Measurements from ENCODE around the gene BUD23. TPM values are rescaled to one million over a fixed set of nuclear protein-coding genes. Genes with fewer than 3 reads are reported as not detected.

The BUD23 gene
- total RNA-seq, 1 experiment from 2014 or later: 142 TPM

DNA sequence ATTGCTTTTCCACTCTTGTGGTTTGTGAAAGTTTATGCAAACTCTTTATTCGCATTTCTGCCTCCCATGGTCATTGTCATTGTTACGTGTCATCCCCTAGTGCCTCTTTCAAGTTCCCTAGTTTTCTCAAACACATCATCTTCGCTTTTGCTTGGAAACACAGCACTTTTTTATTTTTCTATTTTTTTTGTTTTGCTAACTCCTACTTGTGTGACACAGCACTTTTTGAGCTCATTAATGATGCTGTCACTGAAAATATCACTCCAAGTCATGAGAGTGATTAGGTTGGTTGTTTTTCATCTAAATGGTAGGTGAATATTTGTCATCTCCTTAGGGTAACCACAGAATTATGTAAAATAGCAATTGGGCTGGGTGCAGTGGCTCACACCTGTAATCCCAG, 44.6 kb downstream of the BUD23 start:
- in situ Hi-C loops (cut with HindIII; ENCODE audit: low pct_unique_long_range_greater_than_20kb, low sequenced_read_pairs): no loop called here
- no peak for DNase-seq (ENCODE audit: low read depth, low spot score)

DNA sequence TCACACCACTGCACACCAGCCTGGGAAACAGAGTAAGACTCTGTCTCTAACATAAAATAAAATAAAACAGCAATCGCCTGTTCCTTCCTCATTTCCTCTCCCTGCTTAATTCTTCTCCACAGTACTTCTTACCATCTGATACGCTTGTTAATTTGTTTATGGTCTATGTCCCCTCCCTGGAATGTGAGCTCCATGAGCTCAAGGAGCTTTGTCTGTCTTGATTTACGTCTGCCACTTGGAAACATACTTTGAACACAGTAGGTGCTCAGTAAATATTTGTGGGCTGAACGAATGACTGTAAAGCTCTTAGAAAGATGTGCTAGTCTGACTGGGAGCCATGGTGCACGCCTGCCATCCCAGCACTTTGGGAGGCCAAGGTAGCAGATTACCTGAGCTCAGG, 45.2 kb downstream of the BUD23 start:
- DNase-seq (ENCODE audit: low read depth, low spot score): no peak
- in situ Hi-C loops (cut with HindIII; ENCODE audit: low pct_unique_long_range_greater_than_20kb, low sequenced_read_pairs): no loop called here

DNA sequence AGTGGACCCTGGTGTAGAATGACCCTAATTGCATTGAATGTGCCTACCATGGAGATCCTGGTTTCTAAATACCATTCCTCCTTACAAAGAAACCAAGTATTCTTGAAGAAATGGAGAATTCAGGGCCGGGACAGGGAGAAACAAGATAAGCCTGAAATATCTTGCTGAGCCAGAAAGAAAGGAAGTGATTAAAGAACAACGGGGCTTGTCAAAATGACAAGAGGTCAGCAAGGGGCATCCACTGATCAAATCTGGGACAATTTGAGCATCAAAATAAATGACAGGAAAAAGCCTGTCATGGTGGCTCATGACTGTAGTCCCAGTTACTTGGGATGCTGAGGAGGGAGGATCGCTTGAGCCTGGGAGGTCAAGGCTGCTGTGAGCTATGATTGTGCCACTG, 47.1 kb downstream of the BUD23 start:
- in situ Hi-C loops (cut with HindIII; ENCODE audit: low pct_unique_long_range_greater_than_20kb, low sequenced_read_pairs): no loop called here
- DNase-seq (ENCODE audit: low read depth, low spot score): no peak

DNA sequence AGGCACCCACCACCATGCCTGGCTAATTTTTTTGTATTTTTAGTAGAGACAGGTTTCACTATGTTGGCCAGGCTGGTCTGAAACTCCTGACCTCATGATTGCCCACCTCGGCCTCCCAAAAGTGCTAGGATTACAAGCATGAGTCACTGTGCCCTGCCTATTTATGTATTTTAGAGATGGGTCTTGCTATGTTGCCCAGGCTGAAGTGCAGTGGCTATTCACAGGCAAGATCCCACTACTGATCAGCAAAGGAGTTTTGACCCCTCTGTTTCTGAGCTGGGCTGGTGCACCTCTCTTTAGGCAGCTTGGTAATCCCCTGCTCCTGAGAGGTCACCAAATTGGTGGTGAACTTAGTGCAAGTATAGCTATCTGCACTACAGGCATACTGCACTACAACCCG, 49.0 kb downstream of the BUD23 start:
- no peak for DNase-seq (ENCODE audit: low read depth, low spot score)
- in situ Hi-C loops (cut with HindIII; ENCODE audit: low pct_unique_long_range_greater_than_20kb, low sequenced_read_pairs): no loop called here

DNA sequence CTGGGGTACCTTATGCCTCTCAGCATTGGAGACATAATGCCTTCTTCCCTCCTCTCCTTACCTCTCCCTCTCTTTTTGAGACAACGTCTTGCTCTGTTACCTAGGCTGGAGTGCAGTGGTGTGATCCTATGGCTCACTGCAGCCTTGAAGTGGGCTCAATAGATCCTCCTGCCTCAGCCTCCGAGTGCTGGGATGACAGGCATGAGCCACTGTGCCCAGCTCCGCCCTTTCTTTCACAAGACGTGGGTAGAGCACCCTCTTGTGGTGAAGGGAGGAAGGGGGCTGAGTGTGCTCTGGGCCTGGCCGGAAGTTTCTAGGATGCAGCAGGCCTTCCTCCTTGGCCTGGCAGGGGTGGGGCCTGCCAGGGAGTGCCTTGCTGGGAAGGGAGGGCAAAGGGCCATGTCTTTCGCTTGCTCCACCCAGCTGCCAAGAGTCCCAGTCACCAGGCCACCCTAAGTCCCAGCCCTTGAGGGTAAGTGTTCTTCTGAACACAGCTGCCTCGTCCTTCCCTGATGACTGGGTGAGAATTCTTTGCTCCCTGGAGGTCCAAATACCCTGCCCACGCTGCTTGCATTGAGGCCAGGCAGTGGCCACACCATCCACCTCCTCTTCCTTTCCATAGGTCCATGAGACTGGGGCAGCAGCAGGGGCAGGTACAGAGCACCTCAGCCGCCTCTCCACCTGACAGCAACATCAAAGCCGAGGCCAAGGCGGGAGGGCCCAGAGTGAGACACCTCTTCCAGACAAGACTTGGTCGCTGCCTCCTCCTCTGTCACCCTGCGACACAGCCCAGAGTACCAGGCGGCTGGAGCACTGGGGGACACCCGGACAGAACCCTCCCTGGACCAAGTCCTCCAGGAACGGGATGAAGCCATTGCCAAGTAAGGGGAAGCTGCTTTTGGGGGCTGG, 51.5 kb downstream of the BUD23 start:
- in situ Hi-C loops (cut with HindIII; ENCODE audit: low pct_unique_long_range_greater_than_20kb, low sequenced_read_pairs): no loop called here
- DNase-seq (ENCODE audit: low read depth, low spot score): peak; percentile 98

DNA sequence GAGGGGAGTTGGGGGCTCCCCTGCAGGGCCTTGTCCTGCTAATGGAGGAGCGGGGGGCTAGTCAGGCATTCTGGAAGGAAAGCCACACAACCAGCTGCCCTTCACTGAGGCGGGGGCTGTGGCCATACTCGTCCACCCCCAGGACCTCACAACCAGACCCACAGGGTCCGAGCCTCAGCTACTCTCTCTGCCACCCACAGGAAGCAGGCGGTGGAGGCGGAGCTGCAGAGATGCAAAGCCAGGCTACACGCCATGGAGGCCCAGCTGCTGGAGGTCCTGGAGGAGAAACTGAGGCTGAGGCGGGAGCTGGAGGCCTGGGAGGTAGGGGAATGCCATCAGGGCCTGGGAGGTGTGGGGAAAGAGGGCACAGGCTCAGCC, 52.1 kb downstream of the BUD23 start:
- in situ Hi-C loops (cut with HindIII; ENCODE audit: low pct_unique_long_range_greater_than_20kb, low sequenced_read_pairs): no loop called here
- no peak for DNase-seq (ENCODE audit: low read depth, low spot score)

DNA sequence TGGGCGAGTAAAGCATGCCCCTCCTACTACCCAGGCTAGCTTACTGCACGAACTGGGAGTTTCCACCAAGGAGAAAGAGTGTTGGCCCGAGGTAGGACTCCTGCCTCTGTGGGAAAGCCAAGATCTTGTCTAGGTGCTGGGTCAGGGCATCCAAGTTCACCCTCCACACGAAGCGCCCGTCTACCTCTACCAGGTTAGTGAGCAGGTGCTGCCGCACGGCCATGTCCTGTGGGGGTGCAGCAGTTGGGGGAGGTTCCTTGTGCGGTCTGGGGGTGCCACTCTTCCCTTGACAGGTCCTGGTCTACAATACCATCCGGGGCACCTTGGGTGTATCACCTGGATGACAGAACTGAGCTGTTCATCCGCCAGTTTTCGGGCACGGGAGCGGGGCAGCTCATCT, 53.5 kb downstream of the BUD23 start:
- in situ Hi-C loops (cut with HindIII; ENCODE audit: low pct_unique_long_range_greater_than_20kb, low sequenced_read_pairs): no loop called here
- no peak for DNase-seq (ENCODE audit: low read depth, low spot score)

DNA sequence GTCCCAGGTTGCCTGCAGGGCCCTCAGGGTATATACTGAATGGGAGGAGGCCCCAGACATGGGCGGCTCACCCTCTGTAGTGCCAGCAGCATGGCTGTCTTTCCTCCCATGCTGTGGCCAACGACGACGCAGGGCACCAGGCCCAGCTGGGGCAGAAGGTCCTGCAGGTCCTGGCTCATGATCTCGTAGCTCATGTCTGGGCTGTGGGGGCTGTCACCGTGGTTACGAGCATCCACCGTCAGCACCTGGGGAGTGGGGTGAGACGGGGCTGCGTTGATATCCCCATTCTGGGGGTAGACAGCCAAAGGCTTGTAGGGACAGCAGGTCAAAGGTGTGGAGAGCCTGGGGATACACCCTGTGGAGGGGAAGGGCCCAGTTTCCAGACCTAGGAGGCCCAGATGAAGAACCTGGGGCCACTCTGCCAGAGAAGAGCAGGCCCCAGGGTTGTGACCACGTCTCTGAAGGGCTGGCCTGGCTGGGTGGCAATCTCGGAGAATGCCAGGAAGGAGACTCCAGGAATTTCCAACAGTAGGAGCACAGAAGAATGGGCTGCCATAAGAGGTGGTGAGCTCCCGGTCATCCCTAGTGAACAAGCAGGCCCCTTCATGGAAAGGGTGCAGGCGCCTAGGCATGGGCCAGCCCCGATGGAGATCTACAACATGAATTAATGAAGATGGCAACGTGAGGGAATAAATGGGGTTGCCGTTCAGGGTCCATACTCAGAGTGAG, 54.3 kb downstream of the BUD23 start:
- in situ Hi-C loops (cut with HindIII; ENCODE audit: low pct_unique_long_range_greater_than_20kb, low sequenced_read_pairs): no loop called here
- DNase-seq (ENCODE audit: low read depth, low spot score): no peak

DNA sequence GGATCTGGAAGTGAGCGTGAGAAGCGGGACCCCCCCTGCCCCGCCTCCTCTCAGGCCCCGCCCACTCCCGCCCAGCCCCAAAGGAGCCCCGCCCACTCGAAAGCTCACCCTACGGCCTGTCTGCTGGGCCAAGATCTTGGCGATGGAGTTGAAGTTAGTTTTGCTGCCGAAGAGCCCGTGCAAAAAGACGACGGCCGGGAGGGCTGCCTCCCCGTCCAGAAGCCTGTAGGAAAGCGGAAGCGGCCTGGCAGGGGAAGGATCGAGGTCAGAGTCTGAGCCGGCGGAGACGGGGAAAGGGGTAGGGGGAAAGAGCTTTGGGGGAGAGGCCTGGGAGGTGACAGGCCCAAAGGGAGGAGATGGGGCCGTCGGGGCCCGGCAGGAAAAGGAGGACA, 54.8 kb downstream of the BUD23 start:
- in situ Hi-C loops (cut with HindIII; ENCODE audit: low pct_unique_long_range_greater_than_20kb, low sequenced_read_pairs): no loop called here
- peak; percentile 69 for DNase-seq (ENCODE audit: low read depth, low spot score)

DNA sequence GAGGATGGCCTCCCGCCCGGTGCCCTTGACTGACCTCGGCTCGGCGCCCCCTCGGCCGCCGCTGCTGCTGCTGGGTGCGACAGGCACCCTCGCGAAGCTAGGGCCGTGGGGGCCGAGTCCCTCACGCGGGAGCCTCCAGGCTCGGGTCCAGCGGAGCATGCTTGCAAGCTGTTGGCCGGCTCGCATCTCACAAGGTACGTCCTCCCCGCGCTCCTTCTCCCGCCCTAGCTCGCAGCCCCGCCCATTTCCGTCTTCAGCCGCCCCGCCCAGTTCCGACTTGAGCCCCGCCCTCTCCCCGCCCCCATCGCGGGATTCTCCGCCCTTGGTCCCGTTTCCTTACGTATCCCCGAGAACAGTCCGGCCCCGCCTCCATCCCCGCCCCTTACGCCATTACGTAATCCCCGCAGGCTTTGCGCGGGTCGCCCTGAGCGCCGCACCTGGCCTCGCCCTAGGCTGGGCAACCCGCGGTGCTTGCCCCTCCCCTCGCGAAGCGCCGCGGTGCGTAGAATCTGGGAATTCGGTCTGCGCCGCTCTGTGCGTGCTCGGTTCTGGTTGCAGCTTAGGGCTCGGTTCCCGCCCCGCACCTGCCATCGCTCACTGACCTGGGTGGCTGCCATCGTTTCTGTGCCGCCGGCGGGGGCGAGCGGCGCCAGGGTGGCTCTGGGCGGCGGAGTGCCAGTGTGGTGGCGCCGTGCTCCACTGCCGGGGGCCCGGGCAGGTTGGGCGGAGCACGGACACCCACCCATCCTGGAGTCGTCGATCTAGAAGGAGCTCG, 55.4 kb downstream of the BUD23 start, which contains the start of gene ABHD11:
ABHD11 (minus strand) TSS at position 191 of the 775 bp plus-strand sequence; CDS start at position 159, 32 bp downstream.
- DNase-seq (ENCODE audit: low read depth, low spot score): peak; percentile 95
- in situ Hi-C loops (cut with HindIII; ENCODE audit: low pct_unique_long_range_greater_than_20kb, low sequenced_read_pairs): no loop called here

DNA sequence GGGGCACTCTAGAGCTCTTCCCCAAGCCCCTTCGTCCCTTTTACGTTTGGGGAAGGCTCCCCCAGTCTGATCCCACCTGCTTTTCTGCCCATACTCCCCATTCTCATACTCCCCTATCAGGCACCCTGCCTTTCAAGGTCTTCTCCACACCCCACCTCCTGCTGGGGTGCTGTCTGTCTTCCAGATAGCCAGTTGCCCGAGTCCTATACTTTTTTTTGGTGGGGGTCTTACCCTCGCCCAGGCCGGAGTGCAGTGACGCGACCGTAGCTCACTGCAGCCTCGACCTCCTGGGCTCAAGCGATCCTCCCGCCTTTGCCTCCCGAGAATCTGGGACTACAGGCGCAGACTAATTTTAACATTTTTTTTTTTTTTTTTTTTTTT, 56.0 kb downstream of the BUD23 start:
- DNase-seq (ENCODE audit: low read depth, low spot score): no peak

DNA sequence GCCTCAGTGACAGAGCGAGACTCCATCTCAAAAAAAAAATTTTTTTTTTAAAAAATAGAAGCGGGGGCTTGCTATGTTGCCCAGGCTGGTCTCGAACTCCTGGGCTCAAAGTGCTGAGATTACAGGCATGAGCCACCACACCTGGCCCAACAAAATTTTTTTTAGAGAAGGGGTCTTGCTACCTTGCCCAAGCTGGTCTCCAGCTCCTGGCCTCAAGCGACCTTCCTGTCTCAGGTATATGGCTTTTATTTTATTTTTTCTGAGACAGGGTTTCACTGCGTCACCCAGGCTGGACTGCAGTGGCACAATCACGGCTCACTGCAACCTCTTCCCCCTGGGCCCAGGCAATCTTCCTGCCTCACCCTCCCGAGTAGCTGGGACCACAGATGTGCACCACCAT, 56.8 kb downstream of the BUD23 start:
- in situ Hi-C loops (cut with HindIII; ENCODE audit: low pct_unique_long_range_greater_than_20kb, low sequenced_read_pairs): no loop called here
- no peak for DNase-seq (ENCODE audit: low read depth, low spot score)

More for the DNA sequence above, 56.0 kb downstream of the BUD23 start:
- in situ Hi-C loops (cut with HindIII; ENCODE audit: low pct_unique_long_range_greater_than_20kb, low sequenced_read_pairs): no loop called here

DNA sequence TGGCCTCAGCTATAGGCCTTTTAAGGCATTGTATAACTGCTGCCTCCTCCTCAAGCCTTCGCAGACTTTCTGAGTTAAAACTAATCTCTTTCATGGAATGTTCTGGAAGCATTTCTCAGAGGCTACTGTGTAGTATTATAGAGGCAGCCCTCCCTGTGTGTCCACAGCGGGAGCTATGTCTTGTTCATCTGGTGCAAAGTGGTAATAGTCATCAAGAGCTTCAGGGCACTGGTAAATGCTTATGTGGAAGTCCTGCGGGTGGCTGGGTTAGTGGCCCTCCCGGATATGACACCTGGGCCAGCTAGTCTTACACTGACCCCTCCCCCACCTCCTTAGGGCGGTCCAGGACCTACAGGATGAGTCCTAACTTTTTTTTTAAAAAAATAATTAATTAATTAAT, 57.4 kb downstream of the BUD23 start:
- no peak for DNase-seq (ENCODE audit: low read depth, low spot score)
- in situ Hi-C loops (cut with HindIII; ENCODE audit: low pct_unique_long_range_greater_than_20kb, low sequenced_read_pairs): no loop called here

DNA sequence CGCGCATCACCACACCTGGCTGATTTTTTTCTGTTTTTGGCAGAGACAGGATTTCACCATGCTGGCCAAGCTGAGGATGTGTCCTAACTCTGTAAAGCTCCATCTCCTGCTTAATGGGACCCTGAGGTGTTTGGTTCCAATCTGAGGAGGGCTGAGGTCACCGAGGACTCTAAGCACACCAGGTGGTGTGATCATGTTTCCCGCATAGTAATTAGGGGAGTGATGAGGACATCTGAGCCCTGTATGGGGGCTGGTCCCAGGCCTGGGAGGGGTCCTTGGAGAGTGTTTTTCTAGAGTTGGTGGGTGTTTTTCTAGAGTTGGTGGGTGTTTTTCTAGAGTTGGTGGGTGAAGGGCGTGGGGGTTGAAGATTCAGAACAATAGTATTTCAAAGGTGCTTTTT, 58.2 kb downstream of the BUD23 start:
- no peak for DNase-seq (ENCODE audit: low read depth, low spot score)
- in situ Hi-C loops (cut with HindIII; ENCODE audit: low pct_unique_long_range_greater_than_20kb, low sequenced_read_pairs): no loop called here

DNA sequence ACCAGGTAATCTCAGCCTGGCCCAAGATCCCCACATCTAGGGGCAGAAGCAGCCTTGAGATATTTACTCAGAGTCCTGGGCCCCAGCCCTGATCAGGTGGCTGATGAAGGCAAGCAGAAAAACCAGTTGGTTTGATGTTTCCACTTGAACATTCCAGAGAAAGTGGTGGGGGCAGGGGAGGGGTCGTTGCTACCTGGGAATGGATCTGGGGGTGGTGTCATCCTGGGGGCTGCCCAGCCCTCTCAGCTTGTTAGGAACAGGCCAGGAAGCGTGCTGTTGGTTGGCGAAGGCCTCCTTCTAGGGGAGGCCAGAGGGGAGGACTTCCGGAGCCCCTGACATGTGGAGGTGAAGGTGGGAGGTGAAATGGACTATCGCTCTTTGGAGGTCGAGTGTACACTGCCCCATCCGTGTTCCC, 58.9 kb downstream of the BUD23 start:
- in situ Hi-C loops (cut with HindIII; ENCODE audit: low pct_unique_long_range_greater_than_20kb, low sequenced_read_pairs): no loop called here
- DNase-seq (ENCODE audit: low read depth, low spot score): no peak

DNA sequence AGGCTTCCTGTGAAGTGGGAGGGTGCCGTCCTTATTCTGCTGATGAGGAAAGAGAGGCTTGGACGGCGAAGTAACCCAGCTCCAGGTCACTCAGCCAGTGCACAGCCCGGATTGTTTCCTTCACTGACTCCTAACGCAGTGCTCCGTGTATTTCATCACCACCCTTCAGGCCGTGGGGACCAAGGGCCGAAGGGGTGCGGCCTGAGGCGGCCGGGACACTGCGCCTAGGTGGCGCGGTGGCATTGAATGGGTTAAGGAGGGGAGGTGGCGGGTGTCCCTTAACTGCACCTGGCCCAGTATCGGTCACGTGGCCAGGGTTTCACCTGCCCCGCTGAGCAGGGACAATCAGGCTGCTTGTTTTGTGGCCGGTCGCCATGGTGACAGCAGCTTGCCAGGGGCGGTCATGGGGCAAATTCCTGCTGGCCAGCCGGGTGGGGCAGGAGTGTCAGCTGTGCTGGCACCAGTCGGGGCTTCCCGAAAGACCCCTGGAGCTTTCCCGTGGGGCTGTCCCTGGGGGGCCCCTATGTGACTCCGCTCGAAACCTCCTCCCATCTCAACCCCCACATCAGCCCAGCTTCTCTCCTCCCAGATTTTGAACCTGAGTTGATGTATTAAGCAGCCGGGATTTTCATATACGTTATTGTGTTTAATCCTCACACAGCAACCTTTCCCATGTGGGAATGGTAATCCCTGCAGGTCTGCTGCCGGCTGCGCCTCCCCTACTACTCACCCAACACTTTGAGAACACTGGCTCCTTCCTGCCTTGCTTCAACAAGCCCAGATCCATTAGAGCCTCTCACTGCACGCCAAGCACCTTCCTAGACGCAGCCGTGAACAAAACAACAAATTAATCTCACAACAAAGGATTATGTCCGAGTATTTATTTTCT, 59.6 kb downstream of the BUD23 start:
- peak; percentile 35 for DNase-seq (ENCODE audit: low read depth, low spot score)

DNA sequence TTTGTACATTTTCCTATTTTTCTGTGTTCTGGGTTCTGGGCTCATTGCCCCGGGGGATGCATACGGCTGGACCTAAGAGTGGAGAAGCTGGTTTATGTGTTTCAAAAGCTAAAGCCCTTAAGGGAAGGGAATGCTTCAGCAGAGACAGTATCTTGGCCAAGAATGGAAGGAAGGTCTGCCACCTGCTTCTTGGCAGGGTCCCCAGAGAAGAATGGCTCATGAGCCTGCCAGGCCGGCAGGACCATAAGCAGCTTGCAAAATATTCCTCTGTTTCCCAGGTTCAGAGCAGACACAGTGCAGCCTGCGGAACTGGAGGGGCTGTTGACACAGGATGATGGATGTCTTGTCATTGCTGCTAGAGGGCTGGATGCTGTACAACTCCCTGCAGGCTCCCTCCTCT, 63.0 kb downstream of the BUD23 start:
- in situ Hi-C loops (cut with HindIII; ENCODE audit: low pct_unique_long_range_greater_than_20kb, low sequenced_read_pairs): no loop called here
- no peak for DNase-seq (ENCODE audit: low read depth, low spot score)

More for the DNA sequence above, 59.6 kb downstream of the BUD23 start:
- in situ Hi-C loops (cut with HindIII; ENCODE audit: low pct_unique_long_range_greater_than_20kb, low sequenced_read_pairs): no loop called here

Measured in SK-MEL-5 (cell line).